ENCODE measurements around the gene ZNF292.

DNA sequence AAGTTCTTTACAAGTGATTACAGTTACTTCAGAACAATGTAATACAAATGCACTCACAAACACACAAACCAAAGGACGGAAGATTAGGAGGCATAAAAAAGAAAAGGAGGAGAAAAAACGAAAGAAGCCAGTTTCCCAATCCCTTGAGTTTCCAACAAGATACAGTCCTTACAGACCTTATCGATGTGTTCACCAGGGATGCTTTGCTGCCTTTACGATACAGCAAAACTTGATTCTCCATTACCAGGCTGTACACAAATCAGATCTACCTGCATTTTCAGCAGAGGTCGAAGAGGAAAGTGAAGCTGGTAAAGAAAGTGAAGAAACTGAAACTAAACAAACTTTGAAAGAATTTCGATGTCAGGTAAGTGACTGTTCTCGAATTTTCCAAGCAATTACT lies 104.4 kb downstream of the ZNF292 start:
- TF ChIP-seq POLR2AphosphoS5 (IDR thresholded peaks at IDR 0.05; ENCODE audit: borderline replicate concordance, low read depth, low read length) (no peak), EZH2 (IDR thresholded peaks at IDR 0.05) (no peak), FOXP2 (optimal IDR thresholded peaks at IDR 0.05; ENCODE audit: control extremely low read depth, extremely low read length, insufficient read depth) (no peak)

Measured in SK-N-MC (cell line).